Measurements from ENCODE around the gene NAXE.
A peak's percentile ranks its signal among the peaks of the same experiment; 100 is the strongest.
"Not testable (repeated sequence)": the region's sequence is repeated elsewhere in the genome, so short reads cannot be mapped to it uniquely, and the experiment has no call there.

NAXE gene

GRCh38 chr1:156622581-156623297 lies 31.2 kb downstream of the NAXE start:
- no peak for DNase-seq (ENCODE audit: low read depth in 2 of 2)

GRCh38 chr1:156623946-156624813 lies 32.6 kb downstream of the NAXE start:
- DNase-seq (ENCODE audit: low read depth in 2 of 2) = peak in 1 of 2 donors; percentile 32

- no peak for DNase-seq (ENCODE audit: low read depth in 2 of 2)
These were observed 33.3 kb downstream of the NAXE start for GRCh38 chr1:156624814-156625435.

- peak; percentile 14 to 62 for DNase-seq (ENCODE audit: low read depth in 2 of 2)
These were observed 34.0 kb downstream of the NAXE start for GRCh38 chr1:156625436-156626078.

GRCh38 chr1:156626079-156626438 lies 34.5 kb downstream of the NAXE start:
- no peak for DNase-seq (ENCODE audit: low read depth in 2 of 2)

- no peak for DNase-seq (ENCODE audit: low read depth in 2 of 2)
These were observed 35.8 kb downstream of the NAXE start for GRCh38 chr1:156627313-156627880.

GRCh38 chr1:156629823-156630449 lies 38.4 kb downstream of the NAXE start:
- DNase-seq (ENCODE audit: low read depth in 2 of 2) = no peak

GRCh38 chr1:156631152-156631551 lies 39.6 kb downstream of the NAXE start:
- DNase-seq (ENCODE audit: low read depth in 2 of 2) = not testable (repeated sequence)

- no peak for DNase-seq (ENCODE audit: low read depth in 2 of 2)
These were observed 40.8 kb downstream of the NAXE start for GRCh38 chr1:156632355-156632754.

- DNase-seq (ENCODE audit: low read depth in 2 of 2) = no peak
These were observed 46.8 kb downstream of the NAXE start for GRCh38 chr1:156638189-156638985.

GRCh38 chr1:156639601-156640101 lies 48.1 kb downstream of the NAXE start:
- DNase-seq (ENCODE audit: low read depth in 2 of 2) = no peak

- no peak for DNase-seq (ENCODE audit: low read depth in 2 of 2)
These were observed 49.5 kb downstream of the NAXE start for GRCh38 chr1:156640842-156641706.

GRCh38 chr1:156641761-156642264 lies 50.2 kb downstream of the NAXE start, which contains the start of gene BCAN:
Gene BCAN (plus strand): TSS chr1:156642117. CDS start chr1:156646055, 3,938 bp downstream.
- no peak for DNase-seq (ENCODE audit: low read depth in 2 of 2)

GRCh38 chr1:156642265-156643048 lies 50.9 kb downstream of the NAXE start:
- no peak for DNase-seq (ENCODE audit: low read depth in 2 of 2)

GRCh38 chr1:156643049-156643777 lies 51.6 kb downstream of the NAXE start:
- no peak for DNase-seq (ENCODE audit: low read depth in 2 of 2)

GRCh38 chr1:156643778-156644092 lies 52.2 kb downstream of the NAXE start:
- no peak for DNase-seq (ENCODE audit: low read depth in 2 of 2)

All from stimulated activated CD4-positive, alpha-beta T cell treated with anti-CD3 and anti-CD28 coated beads, Interleukin-1b, Interleukin-23, amount 100 ng/mL, for 1 hour (primary cell).